ENCODE measurements around the gene FAN1.

Gene FAN1

DNA sequence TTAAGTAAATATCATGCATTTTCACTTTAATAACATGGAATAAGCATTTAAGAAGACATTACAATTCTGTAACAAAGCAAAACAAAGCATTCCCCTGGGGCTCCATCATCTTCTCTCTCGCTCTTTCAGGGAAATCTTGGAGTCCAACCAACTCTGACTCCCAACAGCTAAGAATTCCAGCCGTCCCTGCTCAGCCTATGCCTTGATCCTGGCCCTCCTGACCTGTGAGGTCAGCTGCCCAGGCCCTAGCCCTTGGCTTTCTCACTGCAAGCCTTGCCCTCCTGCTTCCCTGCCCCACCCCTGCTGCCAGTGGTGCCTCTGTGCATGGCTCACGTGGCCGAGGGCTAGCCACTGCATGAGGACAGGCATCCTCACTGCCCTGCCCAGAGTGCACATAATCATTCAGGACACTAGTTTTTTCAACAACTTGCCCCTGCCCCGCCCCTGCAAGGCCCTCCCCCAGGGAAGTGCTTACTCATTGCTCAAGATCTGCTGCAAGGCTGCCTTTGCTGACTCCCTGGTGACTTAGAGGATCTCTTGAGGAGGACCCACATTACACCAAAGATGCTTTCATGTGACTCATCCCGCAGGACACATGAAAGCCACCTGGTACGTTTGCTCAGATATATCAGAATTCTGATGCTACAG lies 50.1 kb downstream of the FAN1 start:
- peak overlapping the region; percentile 88 for H4K91ac ChIP-seq (ENCODE audit: low read length)
- no peak overlapping the region for H2BK12ac ChIP-seq (ENCODE audit: low read length in 2 of 2)
- H3K27me3 ChIP-seq (ENCODE audit: control insufficient read depth in 1 of 2, insufficient read depth in 1 of 2, low read length in 2 of 2), result no peaks in the 10 kb centered on the region
- peak overlapping the region in 1 of 2 experiments; percentile 11 for H3K4me3 ChIP-seq (ENCODE audit: insufficient read depth in 1 of 2, low read depth in 1 of 2, low read length in 2 of 2)
- H3K4me2 ChIP-seq (ENCODE audit: low read length, poor library complexity, severe bottlenecking), result no peak overlapping the region
- peak overlapping the region; percentile 91 for H4K8ac ChIP-seq (ENCODE audit: low read length)
- WGBS, result 20% methylated on average over 7 of the region's 7 CpGs
- H3K79me1 ChIP-seq (replicated peaks; ENCODE audit: low read length, poor library complexity, severe bottlenecking), result peaks cover 19% of the 10 kb centered on the region
- peaks cover 18% of the 10 kb centered on the region for H3K4me1 ChIP-seq (ENCODE audit: control insufficient read depth, insufficient read depth, low read depth, low read length)
- H3K18ac ChIP-seq (ENCODE audit: low read depth in 1 of 2, low read length in 2 of 2), result peak overlapping the region; percentile 49 to 59
- peak overlapping the region; percentile 7 for H2AK5ac ChIP-seq (ENCODE audit: low read length, severe bottlenecking)
- no peak overlapping the region for H2BK5ac ChIP-seq (ENCODE audit: low read depth, low read length, poor library complexity, severe bottlenecking)
- H3K4ac ChIP-seq (ENCODE audit: low read depth in 1 of 2, low read length in 2 of 2), result peak overlapping the region in 1 of 2 experiments; percentile 35
- peak overlapping the region; percentile 76 for H3K27ac ChIP-seq (ENCODE audit: low read length, poor library complexity, severe bottlenecking)
- peak; percentile 89 for DNase-seq
- no peak overlapping the region for H3K23ac ChIP-seq (ENCODE audit: low read length in 2 of 2)
- H3K36me3 ChIP-seq (ENCODE audit: control insufficient read depth in 1 of 2, insufficient read depth in 2 of 2, low read depth in 1 of 2, low read length in 2 of 2), result peaks cover 48 to 77% of the 10 kb centered on the region in 2 experiments
- H3K14ac ChIP-seq (ENCODE audit: low read length in 2 of 2), result no peak overlapping the region
- no peak overlapping the region for H3K9ac ChIP-seq (ENCODE audit: low read length)
- H3K9me3 ChIP-seq (ENCODE audit: control insufficient read depth, low read length), result peaks cover 10% of the 10 kb centered on the region
- no peak overlapping the region for H2BK15ac ChIP-seq (ENCODE audit: low read depth, poor library complexity, severe bottlenecking)
- H2AFZ ChIP-seq (ENCODE audit: low read depth, low read length), result no peak overlapping the region
- no peak overlapping the region for H2BK120ac ChIP-seq (ENCODE audit: low read depth, low read length)

DNA sequence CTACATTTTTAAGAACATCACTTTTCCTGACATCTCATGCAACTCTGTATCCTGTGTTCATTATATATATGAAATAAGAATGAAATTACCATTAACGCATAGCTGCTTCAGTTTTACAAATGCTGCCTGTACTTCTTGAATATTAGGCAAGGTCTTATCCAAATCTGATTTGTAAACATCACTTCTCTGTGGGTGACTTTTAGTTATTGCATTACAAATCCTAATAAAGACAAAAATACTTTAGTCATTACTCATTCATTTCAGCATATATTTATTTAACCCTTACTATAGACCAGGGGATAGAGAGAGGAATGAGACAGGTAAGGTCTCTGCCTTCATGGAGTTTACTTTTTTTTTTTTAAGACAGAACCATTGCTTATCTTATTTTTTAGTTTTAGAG lies 51.0 kb downstream of the FAN1 start:
- H2BK12ac ChIP-seq (ENCODE audit: low read length in 2 of 2), result no peak overlapping the region
- no peaks in the 10 kb centered on the region for H3K27me3 ChIP-seq (ENCODE audit: control insufficient read depth in 1 of 2, insufficient read depth in 1 of 2, low read length in 2 of 2)
- H3K23ac ChIP-seq (ENCODE audit: low read length in 2 of 2), result no peak overlapping the region
- H2AK5ac ChIP-seq (ENCODE audit: low read length, severe bottlenecking), result no peak overlapping the region
- no peak overlapping the region for H3K4me3 ChIP-seq (ENCODE audit: insufficient read depth in 1 of 2, low read depth in 1 of 2, low read length in 2 of 2)
- no CpG with 5 or more reads among the region's 1 CpG for WGBS
- no peak overlapping the region for H2BK120ac ChIP-seq (ENCODE audit: low read depth, low read length)
- H3K9me3 ChIP-seq (ENCODE audit: control insufficient read depth, low read length), result peaks cover 1% of the 10 kb centered on the region
- no peak overlapping the region for H3K14ac ChIP-seq (ENCODE audit: low read length in 2 of 2)
- no peak overlapping the region for H2BK5ac ChIP-seq (ENCODE audit: low read depth, low read length, poor library complexity, severe bottlenecking)
- no peak overlapping the region for H3K18ac ChIP-seq (ENCODE audit: low read depth in 1 of 2, low read length in 2 of 2)
- peaks cover 18% of the 10 kb centered on the region for H3K4me1 ChIP-seq (ENCODE audit: control insufficient read depth, insufficient read depth, low read depth, low read length)
- H2BK15ac ChIP-seq (ENCODE audit: low read depth, poor library complexity, severe bottlenecking), result no peak overlapping the region
- peaks cover 19% of the 10 kb centered on the region for H3K79me1 ChIP-seq (replicated peaks; ENCODE audit: low read length, poor library complexity, severe bottlenecking)
- no peak overlapping the region for H3K4me2 ChIP-seq (ENCODE audit: low read length, poor library complexity, severe bottlenecking)
- peak; percentile 11 for DNase-seq
- H2AFZ ChIP-seq (ENCODE audit: low read depth, low read length), result no peak overlapping the region
- no peak overlapping the region for H3K9ac ChIP-seq (ENCODE audit: low read length)
- H3K36me3 ChIP-seq (ENCODE audit: control insufficient read depth in 1 of 2, insufficient read depth in 2 of 2, low read depth in 1 of 2, low read length in 2 of 2), result peaks cover 48 to 77% of the 10 kb centered on the region in 2 experiments
- no peak overlapping the region for H4K91ac ChIP-seq (ENCODE audit: low read length)
- H3K4ac ChIP-seq (ENCODE audit: low read depth in 1 of 2, low read length in 2 of 2), result no peak overlapping the region
- no peak overlapping the region for H3K27ac ChIP-seq (ENCODE audit: low read length, poor library complexity, severe bottlenecking)
- H4K8ac ChIP-seq (ENCODE audit: low read length), result no peak overlapping the region

DNA sequence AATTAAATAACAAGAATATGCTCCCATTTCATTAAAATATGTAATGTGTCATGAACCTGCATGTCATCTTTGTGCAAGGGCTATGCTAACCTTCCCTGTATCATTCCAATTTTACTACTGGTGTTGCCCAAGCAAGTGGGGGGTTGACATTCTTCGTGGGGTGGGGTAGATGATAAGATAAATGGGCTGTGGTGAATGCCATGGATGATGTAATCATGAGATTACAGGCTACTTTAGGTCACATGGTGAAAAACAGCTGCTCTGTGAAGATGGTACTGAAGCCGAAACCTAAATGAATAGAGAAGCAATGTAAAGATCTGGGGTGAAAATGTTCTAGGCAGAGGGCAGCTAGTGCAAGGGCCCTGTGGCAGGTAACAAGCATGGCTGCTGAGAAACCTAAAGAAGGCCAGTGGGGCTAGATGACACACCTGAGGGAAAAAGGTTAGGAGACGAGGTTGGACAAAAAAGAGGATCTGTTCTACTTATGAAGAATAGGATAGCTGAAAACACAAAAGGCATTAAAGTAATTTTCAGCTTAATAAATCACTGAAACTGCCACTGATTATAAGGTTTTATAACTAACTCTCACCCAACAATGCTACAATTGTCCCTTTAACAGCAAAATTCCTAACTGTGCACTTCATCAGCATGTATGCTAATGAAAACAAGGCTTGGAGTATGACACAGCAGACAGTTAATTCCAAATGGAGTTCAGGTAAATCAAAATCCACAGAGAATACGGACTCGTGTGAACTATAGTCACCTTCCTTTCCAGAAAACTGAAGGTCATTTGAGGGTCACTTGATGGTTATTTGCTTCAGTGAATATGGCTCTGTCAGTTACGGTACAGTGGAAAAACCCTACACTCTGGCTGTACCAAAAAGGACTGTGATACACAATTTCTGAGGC lies 52.8 kb downstream of the FAN1 start:
- Histone ChIP-seq H3K9me3 (ENCODE audit: control insufficient read depth, low read length) (no peaks in the 10 kb centered on the region), H3K79me1 (replicated peaks; ENCODE audit: low read length, poor library complexity, severe bottlenecking) (peaks cover 23% of the 10 kb centered on the region), H3K4me1 (ENCODE audit: control insufficient read depth, insufficient read depth, low read depth, low read length) (peaks cover 18% of the 10 kb centered on the region), H3K18ac (ENCODE audit: low read depth in 1 of 2, low read length in 2 of 2) (no peak overlapping the region), H3K4me2 (ENCODE audit: low read length, poor library complexity, severe bottlenecking) (no peak overlapping the region), H4K8ac (ENCODE audit: low read length) (no peak overlapping the region), H2BK12ac (ENCODE audit: low read length in 2 of 2) (no peak overlapping the region), H2BK5ac (ENCODE audit: low read depth, low read length, poor library complexity, severe bottlenecking) (peak overlapping the region; percentile 49), H3K36me3 (ENCODE audit: control insufficient read depth in 1 of 2, insufficient read depth in 2 of 2, low read depth in 1 of 2, low read length in 2 of 2) (peaks cover 49 to 74% of the 10 kb centered on the region in 2 experiments), H3K27ac (ENCODE audit: low read length, poor library complexity, severe bottlenecking) (peak overlapping the region; percentile 95), H2BK120ac (ENCODE audit: low read depth, low read length) (no peak overlapping the region), H3K4me3 (ENCODE audit: insufficient read depth in 1 of 2, low read depth in 1 of 2, low read length in 2 of 2) (no peak overlapping the region), H4K91ac (ENCODE audit: low read length) (no peak overlapping the region), H3K23ac (ENCODE audit: low read length in 2 of 2) (no peak overlapping the region), H2BK15ac (ENCODE audit: low read depth, poor library complexity, severe bottlenecking) (no peak overlapping the region), H2AFZ (ENCODE audit: low read depth, low read length) (no peak overlapping the region), H3K4ac (ENCODE audit: low read depth in 1 of 2, low read length in 2 of 2) (no peak overlapping the region), H2AK5ac (ENCODE audit: low read length, severe bottlenecking) (peak overlapping the region; percentile 78), H3K9ac (ENCODE audit: low read length) (no peak overlapping the region), H3K14ac (ENCODE audit: low read length in 2 of 2) (no peak overlapping the region), H3K27me3 (ENCODE audit: control insufficient read depth in 1 of 2, insufficient read depth in 1 of 2, low read length in 2 of 2) (no peaks in the 10 kb centered on the region)
- WGBS, result 81% methylated on average over 4 of the region's 6 CpGs
- DNase-seq, result no peak

DNA sequence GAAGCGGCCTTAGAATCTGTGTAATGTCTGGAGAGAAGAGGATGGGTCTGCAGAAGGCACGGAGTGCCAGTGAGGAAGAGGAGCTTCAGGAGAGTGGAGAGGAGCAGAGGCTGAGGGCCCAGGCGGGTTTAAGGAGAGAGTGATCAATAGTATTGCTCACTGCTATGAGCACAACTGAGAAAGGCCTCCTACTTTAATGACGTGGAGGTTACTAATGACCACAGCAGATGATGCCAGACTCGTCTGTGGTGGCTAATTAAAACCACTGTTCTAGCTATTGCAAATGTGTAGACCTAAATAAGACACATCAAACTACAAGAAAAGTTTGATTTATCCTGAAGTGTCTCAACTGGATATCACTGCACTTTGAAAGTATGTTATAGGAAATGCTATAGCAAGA lies 54.5 kb downstream of the FAN1 start:
- H3K4me2 ChIP-seq (ENCODE audit: low read length, poor library complexity, severe bottlenecking), result no peak overlapping the region
- H3K4me1 ChIP-seq (ENCODE audit: control insufficient read depth, insufficient read depth, low read depth, low read length), result peaks cover 12% of the 10 kb centered on the region
- no peak for DNase-seq
- H2BK120ac ChIP-seq (ENCODE audit: low read depth, low read length), result no peak overlapping the region
- H3K4ac ChIP-seq (ENCODE audit: low read depth in 1 of 2, low read length in 2 of 2), result no peak overlapping the region
- no peak overlapping the region for H3K4me3 ChIP-seq (ENCODE audit: insufficient read depth in 1 of 2, low read depth in 1 of 2, low read length in 2 of 2)
- H3K27me3 ChIP-seq (ENCODE audit: control insufficient read depth in 1 of 2, insufficient read depth in 1 of 2, low read length in 2 of 2), result no peaks in the 10 kb centered on the region
- no peak overlapping the region for H3K18ac ChIP-seq (ENCODE audit: low read depth in 1 of 2, low read length in 2 of 2)
- no peak overlapping the region for H3K9ac ChIP-seq (ENCODE audit: low read length)
- no peak overlapping the region for H3K14ac ChIP-seq (ENCODE audit: low read length in 2 of 2)
- H4K8ac ChIP-seq (ENCODE audit: low read length), result no peak overlapping the region
- no peak overlapping the region for H2BK5ac ChIP-seq (ENCODE audit: low read depth, low read length, poor library complexity, severe bottlenecking)
- H2BK15ac ChIP-seq (ENCODE audit: low read depth, poor library complexity, severe bottlenecking), result no peak overlapping the region
- H3K9me3 ChIP-seq (ENCODE audit: control insufficient read depth, low read length), result no peaks in the 10 kb centered on the region
- no peak overlapping the region for H4K91ac ChIP-seq (ENCODE audit: low read length)
- H3K27ac ChIP-seq (ENCODE audit: low read length, poor library complexity, severe bottlenecking), result no peak overlapping the region
- H2AK5ac ChIP-seq (ENCODE audit: low read length, severe bottlenecking), result no peak overlapping the region
- H3K36me3 ChIP-seq (ENCODE audit: control insufficient read depth in 1 of 2, insufficient read depth in 2 of 2, low read depth in 1 of 2, low read length in 2 of 2), result peaks cover 37 to 67% of the 10 kb centered on the region in 2 experiments
- H3K79me1 ChIP-seq (replicated peaks; ENCODE audit: low read length, poor library complexity, severe bottlenecking), result peaks cover 24% of the 10 kb centered on the region
- H2AFZ ChIP-seq (ENCODE audit: low read depth, low read length), result no peak overlapping the region
- over 99% methylated on average over 3 of the region's 5 CpGs for WGBS
- H3K23ac ChIP-seq (ENCODE audit: low read length in 2 of 2), result no peak overlapping the region
- H2BK12ac ChIP-seq (ENCODE audit: low read length in 2 of 2), result no peak overlapping the region

Measured in mesenchymal stem cell (in vitro differentiated cells and primary cell).